DND-41 (cell line): ENCODE data around the gene NLRP4.

Experiments
- ATAC-seq: fragments of 200-7000 bp; cut with Tn5 transposase; 3 replicates; pipeline ENCODE4 v1.9.1; 2021; ENCODE audit warnings: low read depth; ENCODE audit not compliant: insufficient read depth
- DNase-seq: peaks from one replicate; pipeline ENCODE4 v3.0.0-alpha.2; 2020
- H2AFZ ChIP-seq: 2 replicates; pipeline ENCODE4 v1.6.0; 2012; ENCODE audit warnings: low read depth, low read length
- H3K27ac ChIP-seq: 2 replicates; pipeline ENCODE4 v1.5.1; 2012; ENCODE audit warnings: low read length, inconsistent platforms
- H3K27me3 ChIP-seq: fragments of 200-600 bp; sonication (generic); 2 replicates; pipeline ENCODE4 v1.6.0; 2012; ENCODE audit warnings: low read length, mild to moderate bottlenecking, inconsistent platforms; ENCODE audit not compliant: insufficient read depth, poor library complexity
- H3K36me3 ChIP-seq: 2 replicates; pipeline ENCODE4 v1.5.1; 2012; ENCODE audit warnings: low read length, inconsistent platforms; ENCODE audit not compliant: insufficient read depth
- H3K4me1 ChIP-seq: 2 replicates; pipeline ENCODE4 v1.5.1; 2012; ENCODE audit warnings: mild to moderate bottlenecking, low read length; ENCODE audit not compliant: insufficient read depth
- H3K4me2 ChIP-seq: 2 replicates; pipeline ENCODE4 v1.6.0; 2012; ENCODE audit warnings: mild to moderate bottlenecking, moderate library complexity, low read length, inconsistent platforms; ENCODE audit not compliant: insufficient read depth
- H3K4me3 ChIP-seq, 2 experiments: fragments of 200-600 bp in 1 of 2; shearing (Covaris generic) in 1 of 2; 2 replicates each; pipeline ENCODE4 v1.5.1; 2012 to 2016; ENCODE audit warnings: inconsistent platforms in 2 of 2, low read length in 2 of 2, mild to moderate bottlenecking in 2 of 2, low read depth in 1 of 2, moderate library complexity in 1 of 2
- H3K79me2 ChIP-seq: 2 replicates; pipeline ENCODE4 v1.6.0; 2012; ENCODE audit warnings: low read length, inconsistent platforms; ENCODE audit not compliant: insufficient read depth
- H3K9ac ChIP-seq: 2 replicates; pipeline ENCODE4 v1.6.0; 2012; ENCODE audit warnings: low read depth, mild to moderate bottlenecking, inconsistent platforms, low read length, moderate library complexity
- H3K9me3 ChIP-seq: 2 replicates; pipeline ENCODE4 v1.5.1; 2012; ENCODE audit warnings: low read length, moderate library complexity, mild to moderate bottlenecking, inconsistent platforms; ENCODE audit not compliant: insufficient read depth, severe bottlenecking
- H4K20me1 ChIP-seq: 2 replicates; pipeline ENCODE4 v1.6.0; 2012; ENCODE audit warnings: low read length; ENCODE audit not compliant: insufficient read depth
- CTCF ChIP-seq: IDR thresholded peaks from 2 replicates; pipeline ENCODE4 v1.5.1; 2012; ENCODE audit warnings: borderline replicate concordance, low read length, moderate library complexity, mild to moderate bottlenecking; ENCODE audit not compliant: poor library complexity, severe bottlenecking; ENCODE audit errors: extremely low read depth
- EZH2 ChIP-seq: IDR thresholded peaks from 3 replicates; pipeline ENCODE4 v1.6.1; 2012; ENCODE audit warnings: borderline replicate concordance, low read depth, mild to moderate bottlenecking, moderate library complexity, low read length, inconsistent platforms; ENCODE audit not compliant: severe bottlenecking

The NLRP4 gene

DNA sequence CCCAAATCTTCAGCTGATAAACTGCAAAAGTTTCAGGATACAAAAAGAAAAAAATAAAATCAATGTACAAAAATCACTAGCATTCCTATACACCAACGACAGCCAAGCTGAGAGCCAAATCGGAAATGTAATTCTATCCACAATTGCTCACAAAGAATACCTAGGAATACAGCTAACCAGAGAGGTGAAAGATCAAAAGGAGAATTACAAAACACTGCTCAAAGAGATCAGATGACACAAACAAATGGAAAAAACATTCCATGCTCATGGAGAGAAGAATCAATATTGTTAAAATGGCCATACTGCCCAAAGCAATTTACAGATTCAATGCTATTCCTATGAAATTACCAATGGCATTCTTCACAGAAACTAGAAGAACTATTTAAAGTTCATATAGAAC, 34.1 kb upstream of the NLRP4 start:
- no peaks in the 10 kb centered on the region for H3K79me2 ChIP-seq
- no peaks in the 10 kb centered on the region for H3K27me3 ChIP-seq
- no peak overlapping the region for H2AFZ ChIP-seq
- no peaks in the 10 kb centered on the region for H3K36me3 ChIP-seq
- H3K9me3 ChIP-seq = no peaks in the 10 kb centered on the region
- H3K4me2 ChIP-seq = no peak overlapping the region
- DNase-seq = no peak
- no peak for TF ChIP-seq CTCF
- no peak for TF ChIP-seq EZH2
- ATAC-seq = no peak
- H3K27ac ChIP-seq = no peak overlapping the region
- no peak overlapping the region for H3K4me3 ChIP-seq
- no peaks in the 10 kb centered on the region for H4K20me1 ChIP-seq
- H3K4me1 ChIP-seq = no peaks in the 10 kb centered on the region
- no peak overlapping the region for H3K9ac ChIP-seq

- H3K9ac ChIP-seq = no peak overlapping the region
- no peak overlapping the region for H3K4me3 ChIP-seq
- H3K36me3 ChIP-seq = no peaks in the 10 kb centered on the region
- peak; percentile 10 for DNase-seq
- H4K20me1 ChIP-seq = no peaks in the 10 kb centered on the region
- H3K27ac ChIP-seq = no peak overlapping the region
- H2AFZ ChIP-seq = no peak overlapping the region
- no peaks in the 10 kb centered on the region for H3K4me1 ChIP-seq
- no peak overlapping the region for H3K4me2 ChIP-seq
- ATAC-seq = no peak
- no peak for TF ChIP-seq EZH2
- no peak for TF ChIP-seq CTCF
- no peaks in the 10 kb centered on the region for H3K79me2 ChIP-seq
- no peaks in the 10 kb centered on the region for H3K27me3 ChIP-seq
- no peaks in the 10 kb centered on the region for H3K9me3 ChIP-seq
Observed at GRCh38 chr19:55809381-55810058, 26.8 kb upstream of the NLRP4 start.

DNA sequence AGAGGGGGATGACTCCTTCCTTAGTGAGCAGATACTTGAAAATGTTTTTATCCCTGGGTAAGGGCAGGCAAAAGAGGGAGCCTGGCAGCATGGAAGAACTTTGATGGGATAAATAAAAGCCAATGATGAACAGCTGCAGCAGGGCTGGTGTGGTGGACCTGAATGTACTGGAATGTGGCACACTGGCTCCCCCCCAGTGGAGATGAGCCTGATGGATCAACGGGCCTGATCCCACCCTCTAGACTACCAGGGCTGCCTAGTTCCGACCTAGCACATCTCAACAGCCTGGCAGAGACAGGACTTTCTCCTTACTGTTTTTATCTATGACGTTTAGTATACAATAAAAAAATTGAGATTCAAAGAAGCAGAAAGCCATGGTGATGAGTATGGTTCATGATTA, 25.0 kb upstream of the NLRP4 start:
- H3K9ac ChIP-seq = no peak overlapping the region
- ATAC-seq = no peak
- H3K4me1 ChIP-seq = no peaks in the 10 kb centered on the region

More for the DNA sequence above, 25.0 kb upstream of the NLRP4 start:
- Histone ChIP-seq H3K27me3 (peaks cover 3% of the 10 kb centered on the region), H3K79me2 (no peaks in the 10 kb centered on the region), H2AFZ (no peak overlapping the region), H4K20me1 (no peaks in the 10 kb centered on the region), H3K9me3 (no peaks in the 10 kb centered on the region), H3K27ac (no peak overlapping the region), H3K4me2 (no peak overlapping the region), H3K36me3 (no peaks in the 10 kb centered on the region), H3K4me3 (no peak overlapping the region)
- no peak for DNase-seq
- TF ChIP-seq CTCF = no peak
- TF ChIP-seq EZH2 = no peak
